ENCODE measurements around the gene CROCC2.

GRCh38 chr2:240959941-240960308 lies 53.8 kb downstream of the CROCC2 start:
- TF ChIP-seq EZH2 (IDR thresholded peaks at IDR 0.05; ENCODE audit: borderline replicate concordance, low read depth, low read length, severe bottlenecking): no peak
- TF ChIP-seq CTCF (IDR thresholded peaks at IDR 0.05; ENCODE audit: borderline replicate concordance, extremely low read depth, low read length, poor library complexity, severe bottlenecking): no peak

All from DND-41 (cell line).